HEK293 (cell line): ENCODE data around the gene PNISR.

Experiments used
- CTCF ChIA-PET: fragments of 350-600 bp; formaldehyde crosslinking; extraction: SDS; loops from one replicate; lab custom pipeline; 2021; ENCODE audit warnings: antibody characterized with exemption; lab: Yijun Ruan, JAX
- POLR2A ChIA-PET: fragments of 300-600 bp; formaldehyde crosslinking; extraction: SDS; loops from one replicate; lab custom pipeline; 2020; ENCODE audit warnings: antibody characterized with exemption, inconsistent platforms; lab: Yijun Ruan, JAX
- H3K27ac ChIP-seq: fragments of 200-500 bp; sonication (Bioruptor generic); 2 replicates; pipeline ENCODE4 v1.5.1; 2014; ENCODE audit warnings: low read depth, low read length, control low read depth, inconsistent platforms; ENCODE audit errors: extremely low read depth
- H3K36me3 ChIP-seq, 2 experiments: fragments of 200-500 bp in 1 of 2; sonication (Bioruptor generic) in 1 of 2; 1 replicate in 1 of 2; 2 replicates in 1 of 2; pipeline ENCODE4 v1.5.1; 2014 to 2017; ENCODE audit warnings: inconsistent platforms in 2 of 2, low read length in 2 of 2; ENCODE audit not compliant: control insufficient read depth in 2 of 2, insufficient read depth in 1 of 2
- H3K4me1 ChIP-seq: fragments of 200-500 bp; sonication (Bioruptor generic); 2 replicates; pipeline ENCODE4 v1.5.1; 2014; ENCODE audit warnings: mild to moderate bottlenecking, low read length, inconsistent platforms; ENCODE audit not compliant: control insufficient read depth, insufficient read depth
- H3K4me3 ChIP-seq: 2 replicates; pipeline ENCODE4 v1.5.1; 2011; ENCODE audit warnings: low read depth, mild to moderate bottlenecking, control low read depth, low read length, moderate library complexity
- H3K9me3 ChIP-seq: fragments of 200-500 bp; sonication (Bioruptor generic); 2 replicates; pipeline ENCODE4 v1.5.1; 2014; ENCODE audit warnings: low read depth, low read length, inconsistent platforms; ENCODE audit not compliant: control insufficient read depth, insufficient read depth
- GLIS1 ChIP-seq: fragments of 450-650 bp; formaldehyde crosslinking; IDR thresholded peaks from 2 replicates; pipeline ENCODE4 v1.5.1; 2016; ENCODE audit warnings: missing biosample characterization, missing genetic modification characterization
- MYNN ChIP-seq: fragments of 450-650 bp; formaldehyde crosslinking; IDR thresholded peaks from 2 replicates; pipeline ENCODE4 v1.5.1; 2016; ENCODE audit warnings: missing biosample characterization, missing genetic modification characterization, borderline replicate concordance
- PRDM10 ChIP-seq: fragments of 450-650 bp; formaldehyde crosslinking; IDR thresholded peaks from 2 replicates; pipeline ENCODE4 v1.5.1; 2016; ENCODE audit warnings: missing biosample characterization, missing genetic modification characterization
- PRDM6 ChIP-seq: fragments of 450-650 bp; formaldehyde crosslinking; IDR thresholded peaks from 2 replicates; pipeline ENCODE4 v1.5.1; 2017; ENCODE audit warnings: missing biosample characterization, missing genetic modification characterization
- YY1 ChIP-seq: fragments of 450-650 bp; formaldehyde crosslinking; IDR thresholded peaks from 2 replicates; pipeline ENCODE4 v1.5.1; 2018; ENCODE audit warnings: missing biosample characterization, missing genetic modification characterization
- ZBTB17 ChIP-seq: fragments of 450-650 bp; formaldehyde crosslinking; IDR thresholded peaks from 2 replicates; pipeline ENCODE4 v1.5.1; 2016; ENCODE audit warnings: missing biosample characterization, missing genetic modification characterization
- ZBTB20 ChIP-seq: fragments of 450-650 bp; formaldehyde crosslinking; IDR thresholded peaks from 2 replicates; pipeline ENCODE4 v1.5.1; 2016; ENCODE audit warnings: missing biosample characterization, missing genetic modification characterization
- ZEB2 ChIP-seq: fragments of 450-650 bp; formaldehyde crosslinking; IDR thresholded peaks from 2 replicates; pipeline ENCODE4 v1.5.1; 2016; ENCODE audit warnings: missing biosample characterization, missing genetic modification characterization
- ZFP69B ChIP-seq: fragments of 450-650 bp; formaldehyde crosslinking; IDR thresholded peaks from 2 replicates; pipeline ENCODE4 v1.5.1; 2016; ENCODE audit warnings: missing biosample characterization, missing genetic modification characterization
- ZIC2 ChIP-seq: fragments of 450-650 bp; formaldehyde crosslinking; IDR thresholded peaks from 2 replicates; pipeline ENCODE4 v1.5.1; 2016; ENCODE audit warnings: missing biosample characterization, missing genetic modification characterization
- ZNF211 ChIP-seq: fragments of 450-650 bp; formaldehyde crosslinking; IDR thresholded peaks from 2 replicates; pipeline ENCODE4 v1.5.1; 2016; ENCODE audit warnings: low read depth, missing biosample characterization, missing genetic modification characterization
- ZNF350 ChIP-seq: fragments of 450-650 bp; formaldehyde crosslinking; IDR thresholded peaks from 2 replicates; pipeline ENCODE4 v1.5.0; 2017; ENCODE audit warnings: missing biosample characterization, mild to moderate bottlenecking, missing genetic modification characterization
- ZNF449 ChIP-seq: fragments of 450-650 bp; formaldehyde crosslinking; IDR thresholded peaks from 2 replicates; pipeline ENCODE4 v1.5.1; 2017; ENCODE audit warnings: missing biosample characterization, mild to moderate bottlenecking, missing genetic modification characterization, moderate library complexity
- ZNF629 ChIP-seq: fragments of 450-650 bp; formaldehyde crosslinking; IDR thresholded peaks from 2 replicates; pipeline ENCODE4 v1.5.1; 2017; ENCODE audit warnings: missing biosample characterization, missing genetic modification characterization
- TF ChIP-seq, protein P1 (sequence below): IDR thresholded peaks from 2 replicates; pipeline ENCODE4 v1.6.1; 2011; ENCODE audit warnings: mild to moderate bottlenecking, low read depth, low read length, borderline replicate concordance
- TF ChIP-seq, protein P2 (sequence below): fragments of 450-650 bp; formaldehyde crosslinking; IDR thresholded peaks from 2 replicates; pipeline ENCODE4 v1.5.1; 2017; ENCODE audit warnings: missing biosample characterization, missing genetic modification characterization
- TF ChIP-seq, protein P3 (sequence below): fragments of 450-650 bp; formaldehyde crosslinking; IDR thresholded peaks from 2 replicates; pipeline ENCODE4; 2016; ENCODE audit warnings: missing biosample characterization, missing genetic modification characterization

Gene PNISR

GRCh38 chr6:99397287-99397686 is 27.8 kb downstream of the PNISR start:
- ChIA-PET CTCF (interaction anchor here (2.4 to 2.7 kb wide), 2 partner anchors 29 to 66 kb away, joined by 11 to 14 read pairs; no protein-coding TSS in a partner anchor), POLR2A (interaction anchor here (1.1 kb wide), 1 partner anchor 48 kb away, joined by 3 read pairs; the partner anchor contains the start of gene FAXC)
- no peaks in the 10 kb centered on the region for H3K4me1 ChIP-seq

DNA sequence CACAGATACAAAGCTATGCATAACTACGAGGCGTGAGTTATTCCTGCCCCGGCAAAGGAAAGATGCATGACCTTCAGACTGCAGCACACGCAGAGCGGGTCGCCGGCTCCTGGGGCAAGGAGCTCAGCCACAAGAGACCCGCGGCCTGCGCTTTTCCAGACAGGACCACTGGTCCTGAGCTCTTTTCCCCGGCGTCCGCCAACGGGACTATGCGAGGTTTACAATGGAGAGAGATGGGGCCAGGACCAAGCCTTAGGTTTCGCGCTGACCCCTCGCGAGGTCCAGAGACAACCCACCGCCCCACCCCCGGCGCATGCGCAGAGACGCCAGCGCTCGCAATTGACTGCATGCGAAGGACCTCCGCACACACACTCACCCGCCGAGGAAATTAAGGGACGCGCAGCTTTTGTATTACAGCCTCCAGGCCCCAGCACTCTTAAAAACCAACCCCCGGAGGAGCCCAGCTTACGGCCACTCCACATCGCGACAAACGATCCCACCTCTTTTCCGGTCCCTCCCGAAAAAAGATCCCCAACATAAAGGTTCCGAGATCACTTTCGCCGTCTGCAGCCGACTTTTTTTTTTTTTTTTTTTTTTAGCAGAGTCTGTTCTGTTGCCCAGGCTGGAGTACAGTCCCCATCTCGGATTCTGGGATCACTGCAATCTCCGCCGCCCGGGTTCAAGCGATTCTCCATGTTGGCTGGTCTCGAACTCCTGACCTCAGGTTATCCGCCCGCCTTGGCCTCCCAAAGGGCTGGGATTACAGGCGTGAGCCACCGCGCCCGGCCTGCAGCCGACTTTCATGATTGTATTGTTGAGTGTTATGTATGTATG is 31.2 kb downstream of the PNISR start, which contains the start of gene COQ3:
TSS of gene COQ3 (minus strand) at position 498 of the 834 bp plus-strand sequence. CDS start at position 482, 16 bp downstream.
- peak within 1 kb of the TSS; percentile 64 for H3K27ac ChIP-seq
- CTCF ChIA-PET = interaction anchor here (0.5 to 1.9 kb wide), 12 partner anchors 10 to 468 kb away, joined by 3 to 10 read pairs (median 4); no protein-coding TSS in a partner anchor
- H3K9me3 ChIP-seq = no peaks in the 10 kb centered on the region
- POLR2A ChIA-PET = interaction anchor here (0.6 to 3.9 kb wide), 26 partner anchors 9 to 420 kb away, joined by 3 to 41 read pairs (median 6); partner anchors contain the start of genes CCNC, FAXC and PNISR
- H3K4me1 ChIP-seq = no peaks in the 10 kb centered on the region
- peak within 1 kb of the TSS; percentile 71 for H3K4me3 ChIP-seq
- peaks cover 12 to 13% of the 10 kb centered on the region in 2 experiments for H3K36me3 ChIP-seq
- TF ChIP-seq ZIC2 (tag by site-specific recombination) = no peak
- TF ChIP-seq, protein P1, sequence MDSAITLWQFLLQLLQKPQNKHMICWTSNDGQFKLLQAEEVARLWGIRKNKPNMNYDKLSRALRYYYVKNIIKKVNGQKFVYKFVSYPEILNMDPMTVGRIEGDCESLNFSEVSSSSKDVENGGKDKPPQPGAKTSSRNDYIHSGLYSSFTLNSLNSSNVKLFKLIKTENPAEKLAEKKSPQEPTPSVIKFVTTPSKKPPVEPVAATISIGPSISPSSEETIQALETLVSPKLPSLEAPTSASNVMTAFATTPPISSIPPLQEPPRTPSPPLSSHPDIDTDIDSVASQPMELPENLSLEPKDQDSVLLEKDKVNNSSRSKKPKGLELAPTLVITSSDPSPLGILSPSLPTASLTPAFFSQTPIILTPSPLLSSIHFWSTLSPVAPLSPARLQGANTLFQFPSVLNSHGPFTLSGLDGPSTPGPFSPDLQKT = no peak
- TF ChIP-seq PRDM6 (tag by site-specific recombination) = no peak
- peak; percentile 95 for TF ChIP-seq ZBTB17
- TF ChIP-seq ZNF350 (tag by site-specific recombination) = no peak
- TF ChIP-seq GLIS1 (tag by site-specific recombination) = peak; percentile 56; the same call in 1 of the 2 replicates
- TF ChIP-seq, protein P2, sequence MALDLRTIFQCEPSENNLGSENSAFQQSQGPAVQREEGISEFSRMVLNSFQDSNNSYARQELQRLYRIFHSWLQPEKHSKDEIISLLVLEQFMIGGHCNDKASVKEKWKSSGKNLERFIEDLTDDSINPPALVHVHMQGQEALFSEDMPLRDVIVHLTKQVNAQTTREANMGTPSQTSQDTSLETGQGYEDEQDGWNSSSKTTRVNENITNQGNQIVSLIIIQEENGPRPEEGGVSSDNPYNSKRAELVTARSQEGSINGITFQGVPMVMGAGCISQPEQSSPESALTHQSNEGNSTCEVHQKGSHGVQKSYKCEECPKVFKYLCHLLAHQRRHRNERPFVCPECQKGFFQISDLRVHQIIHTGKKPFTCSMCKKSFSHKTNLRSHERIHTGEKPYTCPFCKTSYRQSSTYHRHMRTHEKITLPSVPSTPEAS (tag by site-specific recombination) = peak; percentile 79
- peak; percentile 66; the same call in 1 of the 2 replicates for TF ChIP-seq ZEB2 (tag by site-specific recombination)
- TF ChIP-seq ZBTB20 = peak; percentile 84
- no peak for TF ChIP-seq MYNN (tag by site-specific recombination)
- TF ChIP-seq YY1 (tag by site-specific recombination) = peak; percentile 57; the same call in 1 of the 2 replicates
- peak; percentile 82 for TF ChIP-seq ZFP69B
- TF ChIP-seq ZNF629 = peak; percentile 78
- TF ChIP-seq ZNF449 (tag by site-specific recombination) = peak; percentile 18; the same call in 1 of the 2 replicates

More at GRCh38 chr6:99397287-99397686, 27.8 kb downstream of the PNISR start:
- peaks cover 42 to 45% of the 10 kb centered on the region in 2 experiments for H3K36me3 ChIP-seq
- no peak overlapping the region for H3K27ac ChIP-seq
- H3K4me3 ChIP-seq = no peak overlapping the region
- TF ChIP-seq, protein P3, sequence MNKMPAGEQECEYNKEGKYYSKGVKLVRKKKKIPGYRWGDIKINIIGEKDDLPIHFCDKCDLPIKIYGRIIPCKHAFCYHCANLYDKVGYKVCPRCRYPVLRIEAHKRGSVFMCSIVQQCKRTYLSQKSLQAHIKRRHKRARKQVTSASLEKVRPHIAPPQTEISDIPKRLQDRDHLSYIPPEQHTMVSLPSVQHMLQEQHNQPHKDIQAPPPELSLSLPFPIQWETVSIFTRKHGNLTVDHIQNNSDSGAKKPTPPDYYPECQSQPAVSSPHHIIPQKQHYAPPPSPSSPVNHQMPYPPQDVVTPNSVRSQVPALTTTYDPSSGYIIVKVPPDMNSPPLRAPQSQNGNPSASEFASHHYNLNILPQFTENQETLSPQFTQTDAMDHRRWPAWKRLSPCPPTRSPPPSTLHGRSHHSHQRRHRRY (tag by site-specific recombination) = no peak
- peak; percentile 55 for TF ChIP-seq PRDM10 (tag by site-specific recombination)
- 0 out of 2 replicates have a peak, but pooled peaks have one; percentile 48 for TF ChIP-seq ZNF211 (tag by site-specific recombination)
- no peaks in the 10 kb centered on the region for H3K9me3 ChIP-seq
